ENCODE measurements around the gene CCL1. TPM values are rescaled to one million over a fixed set of nuclear protein-coding genes. Genes with fewer than 3 reads are reported as not detected.

The CCL1 gene
- polyA plus RNA-seq, 1 of the 3 experiments (the other 2 are of a cell fraction): not detected

- H3F3A ChIP-seq (replicated peaks; ENCODE audit: insufficient read depth): no peaks in the 10 kb centered on the region
- H3K9me3 ChIP-seq: no peaks in the 10 kb centered on the region
- H4K20me1 ChIP-seq (ENCODE audit: insufficient read depth): no peaks in the 10 kb centered on the region
- 31% methylated on average over 9 of the region's 9 CpGs for WGBS (ENCODE audit: low lambda C conversion rate)
- H3K4me3 ChIP-seq (ENCODE audit: low read depth in 2 of 2, low read length in 1 of 2): no peak overlapping the region
- H3K27ac ChIP-seq (ENCODE audit: low read depth in 2 of 2, low read length in 1 of 2): no peak overlapping the region
- no peak overlapping the region for H3K4me2 ChIP-seq
- H2AFZ ChIP-seq (ENCODE audit: low read depth): no peak overlapping the region
- POLR2A ChIA-PET: no interaction called here
- no peaks in the 10 kb centered on the region for H3K9me2 ChIP-seq
- TF ChIP-seq EP300 (IDR thresholded peaks at IDR 0.05; ENCODE audit: borderline replicate concordance in 1 of 2, low read depth in 1 of 2, low read length in 1 of 2) (no peak), RFX5 (IDR thresholded peaks at IDR 0.05; ENCODE audit: low read length) (no peak), MXI1 (IDR thresholded peaks at IDR 0.05; ENCODE audit: low read depth, low read length) (no peak), ELF1 (IDR thresholded peaks at IDR 0.05) (no peak), NRF1 (IDR thresholded peaks at IDR 0.05; ENCODE audit: low read depth, low read length) (no peak), YY1 (IDR thresholded peaks at IDR 0.05; ENCODE audit: low read depth) (no peak), USF2 (IDR thresholded peaks at IDR 0.05; ENCODE audit: borderline replicate concordance, low read depth, low read length) (no peak), MAX (IDR thresholded peaks at IDR 0.05; ENCODE audit: low read depth) (no peak), NFIC (IDR thresholded peaks at IDR 0.05; ENCODE audit: borderline replicate concordance) (no peak), REST (IDR thresholded peaks at IDR 0.05; ENCODE audit: low read depth, low read length) (no peak), USF1 (IDR thresholded peaks at IDR 0.05; ENCODE audit: borderline replicate concordance, low read depth) (no peak), SIN3A (IDR thresholded peaks at IDR 0.05; ENCODE audit: borderline replicate concordance, low read depth, low read length) (no peak), CHD2 (IDR thresholded peaks at IDR 0.05; ENCODE audit: low read length, partially characterized antibody) (no peak), TCF12 (IDR thresholded peaks at IDR 0.05) (no peak), PBX3 (IDR thresholded peaks at IDR 0.05) (no peak), MEF2A (IDR thresholded peaks at IDR 0.05; ENCODE audit: borderline replicate concordance, low read depth) (no peak), GATA2 (CRISPR knock-in tag; IDR thresholded peaks at IDR 0.05) (no peak), EZH2phosphoT487 (IDR thresholded peaks at IDR 0.05; ENCODE audit: borderline replicate concordance, low read depth) (no peak), TEAD4 (IDR thresholded peaks at IDR 0.05; ENCODE audit: borderline replicate concordance, insufficient read depth) (no peak)
- no peak overlapping the region for H3K9ac ChIP-seq
- CTCF ChIA-PET: interaction anchor here (1.6 to 2.6 kb wide), 3 partner anchors 10 to 197 kb away, joined by 3 to 11 read pairs (median 7); no protein-coding TSS in a partner anchor
- H3K79me2 ChIP-seq (ENCODE audit: insufficient read depth): no peaks in the 10 kb centered on the region
- no peaks in the 10 kb centered on the region; the same call in 1 of the 2 replicates for H3K27me3 ChIP-seq (ENCODE audit: insufficient read depth)
- no peaks in the 10 kb centered on the region for H3K4me1 ChIP-seq (ENCODE audit: control insufficient read depth in 1 of 2, insufficient read depth in 2 of 2, low read depth in 1 of 2, low read length in 1 of 2)
- DNase-seq: no peak
- no peaks in the 10 kb centered on the region for H3K36me3 ChIP-seq (replicated peaks in 1 of 2; ENCODE audit: control insufficient read depth in 1 of 2, insufficient read depth in 2 of 2, low read length in 1 of 2)
Observed at GRCh38 chr17:34367486-34368195, 4.6 kb upstream of the CCL1 start.

Data from SK-N-SH (cell line).